Measurements from ENCODE around the gene REPIN1. TPM values are rescaled to one million over a fixed set of nuclear protein-coding genes. Genes with fewer than 3 reads are reported as not detected.

The REPIN1 gene
- total RNA-seq, 1 donor from 2014 or later, result 82.1 TPM

- DNase-seq (ENCODE audit: low spot score), result peak; percentile 95
These were observed 36.4 kb downstream of the REPIN1 start for GRCh38 chr7:150404805-150405583.

- DNase-seq (ENCODE audit: low spot score), result peak; percentile 88
These were observed 37.1 kb downstream of the REPIN1 start for GRCh38 chr7:150405584-150406311.

- DNase-seq (ENCODE audit: low spot score), result no peak
These were observed 37.6 kb downstream of the REPIN1 start for GRCh38 chr7:150406312-150406566.

GRCh38 chr7:150406567-150407421 is 38.2 kb downstream of the REPIN1 start:
- DNase-seq (ENCODE audit: low spot score), result peak; percentile 74

GRCh38 chr7:150407588-150408392 is 39.2 kb downstream of the REPIN1 start:
- DNase-seq (ENCODE audit: low spot score), result no peak

GRCh38 chr7:150408393-150409299 is 40.0 kb downstream of the REPIN1 start:
- DNase-seq (ENCODE audit: low spot score), result no peak

GRCh38 chr7:150409300-150410030 is 40.8 kb downstream of the REPIN1 start:
- no peak for DNase-seq (ENCODE audit: low spot score)

- no peak for DNase-seq (ENCODE audit: low spot score)
These were observed 41.5 kb downstream of the REPIN1 start for GRCh38 chr7:150410131-150410530.

- DNase-seq (ENCODE audit: low spot score), result no peak
These were observed 42.2 kb downstream of the REPIN1 start for GRCh38 chr7:150410680-150411346.

GRCh38 chr7:150411606-150412005 is 43.0 kb downstream of the REPIN1 start:
- DNase-seq (ENCODE audit: low spot score), result peak; percentile 67

- DNase-seq (ENCODE audit: low spot score), result peak; percentile 75
These were observed 43.4 kb downstream of the REPIN1 start for GRCh38 chr7:150412016-150412415.

- peak; percentile 80 for DNase-seq (ENCODE audit: low spot score)
These were observed 44.2 kb downstream of the REPIN1 start for GRCh38 chr7:150412518-150413488.

GRCh38 chr7:150413640-150414081 is 45.0 kb downstream of the REPIN1 start:
- DNase-seq (ENCODE audit: low spot score), result peak; percentile 59

- DNase-seq (ENCODE audit: low spot score), result peak; percentile 55
These were observed 46.8 kb downstream of the REPIN1 start for GRCh38 chr7:150415161-150416153.

GRCh38 chr7:150417239-150417638 is 48.6 kb downstream of the REPIN1 start:
- peak; percentile 68 for DNase-seq (ENCODE audit: low spot score)

- peak; percentile 73 for DNase-seq (ENCODE audit: low spot score)
These were observed 49.2 kb downstream of the REPIN1 start for GRCh38 chr7:150417863-150418262.
